Activated gamma-delta T cell (primary cell): ENCODE measurements around the gene OTOG.

Experiments
- DNase-seq: peaks from one replicate; lab custom pipeline; 2025; lab: John Stamatoyannopoulos, UW
- total RNA-seq, 2 donors: gene quantifications; one replicate each; lab custom pipeline; 2026; lab: John Stamatoyannopoulos, UW

The OTOG gene
- 0.04 to 0.05 reads per million in 2 donors for total RNA-seq

- DNase-seq: no peak
These were observed at the start of gene OTOG for GRCh38 chr11:17547051-17547577. TSS of gene OTOG (plus strand) at chr11:17547259. CDS start at chr11:17547373, 114 bp downstream.

GRCh38 chr11:17498058-17498457 is 49.0 kb upstream of the OTOG start:
- DNase-seq: no peak

GRCh38 chr11:17498475-17498874 is 48.6 kb upstream of the OTOG start:
- DNase-seq: no peak

GRCh38 chr11:17500673-17501072 is 46.4 kb upstream of the OTOG start:
- no peak for DNase-seq

- DNase-seq: no peak
These were observed 44.4 kb upstream of the OTOG start for GRCh38 chr11:17502630-17503029.

- peak; percentile 28 for DNase-seq
These were observed 42.5 kb upstream of the OTOG start for GRCh38 chr11:17504330-17505107.

- no peak for DNase-seq
These were observed 41.9 kb upstream of the OTOG start for GRCh38 chr11:17505146-17505545.

GRCh38 chr11:17506314-17506713 is 40.7 kb upstream of the OTOG start:
- DNase-seq: no peak

- no peak for DNase-seq
These were observed 40.1 kb upstream of the OTOG start for GRCh38 chr11:17506942-17507341.

GRCh38 chr11:17507773-17508172 is 39.3 kb upstream of the OTOG start:
- no peak for DNase-seq

GRCh38 chr11:17508306-17508705 is 38.8 kb upstream of the OTOG start:
- no peak for DNase-seq

- DNase-seq: no peak
These were observed 38.3 kb upstream of the OTOG start for GRCh38 chr11:17508791-17509190.

GRCh38 chr11:17510507-17511206 is 36.4 kb upstream of the OTOG start:
- DNase-seq: no peak

GRCh38 chr11:17511571-17511970 is 35.5 kb upstream of the OTOG start:
- no peak for DNase-seq

- DNase-seq: no peak
These were observed 35.0 kb upstream of the OTOG start for GRCh38 chr11:17512101-17512500.

GRCh38 chr11:17513853-17514252 is 33.2 kb upstream of the OTOG start:
- DNase-seq: no peak

GRCh38 chr11:17514476-17514875 is 32.6 kb upstream of the OTOG start:
- no peak for DNase-seq

GRCh38 chr11:17515443-17516176 is 31.4 kb upstream of the OTOG start:
- DNase-seq: no peak

- DNase-seq: no peak
These were observed 30.4 kb upstream of the OTOG start for GRCh38 chr11:17516551-17517150.

GRCh38 chr11:17517186-17517585 is 29.9 kb upstream of the OTOG start:
- no peak for DNase-seq

- no peak for DNase-seq
These were observed 28.7 kb upstream of the OTOG start for GRCh38 chr11:17518366-17518765.
